Measurements from ENCODE around the gene FCRL3.

- no peak for TF ChIP-seq CTCF (IDR thresholded peaks at IDR 0.05; ENCODE audit: control extremely low read depth in 1 of 3, insufficient read depth in 1 of 3, low read depth in 1 of 3, low read length in 3 of 3)
- no peak for TF ChIP-seq YY1 (IDR thresholded peaks at IDR 0.05; ENCODE audit: low read depth, low read length)
- no peak for TF ChIP-seq POLR2AphosphoS5 (IDR thresholded peaks at IDR 0.05; ENCODE audit: low read depth, low read length)
- TF ChIP-seq SIN3A (conservative IDR thresholded peaks at IDR 0.05 in 1 of 2, IDR thresholded peaks at IDR 0.05 in 1 of 2; ENCODE audit: low read depth in 1 of 2, low read length in 2 of 2), result no peak
- no peak for TF ChIP-seq RNF2 (IDR thresholded peaks at IDR 0.05; ENCODE audit: borderline replicate concordance, low read depth, low read length, missing control alignments, poor library complexity, severe bottlenecking)
- TF ChIP-seq EP300 (IDR thresholded peaks at IDR 0.05; ENCODE audit: borderline replicate concordance in 1 of 2, low read depth in 2 of 2, low read length in 2 of 2), result no peak
- TF ChIP-seq POLR2A (IDR thresholded peaks at IDR 0.05; ENCODE audit: control extremely low read depth in 1 of 2, low read depth in 2 of 2, low read length in 2 of 2), result no peak
- TF ChIP-seq MAX (IDR thresholded peaks at IDR 0.05), result no peak
- no peak for TF ChIP-seq KDM4A (IDR thresholded peaks at IDR 0.05; ENCODE audit: low read depth, low read length, severe bottlenecking)
- TF ChIP-seq ATF2 (IDR thresholded peaks at IDR 0.05; ENCODE audit: low read length), result no peak
- TF ChIP-seq RAD21 (IDR thresholded peaks at IDR 0.05 in 1 of 2, conservative IDR thresholded peaks at IDR 0.05 in 1 of 2; ENCODE audit: low read depth in 2 of 2, low read length in 2 of 2), result no peak
- TF ChIP-seq SP2 (IDR thresholded peaks at IDR 0.05; ENCODE audit: low read length), result no peak
These were observed 71.8 kb downstream of the FCRL3 start for GRCh38 chr1:157628773-157629172.
